Glutamatergic neuron (in vitro differentiated cells): ENCODE results near the gene DOK3. TPM values are rescaled to one million over a fixed set of nuclear protein-coding genes. Genes with fewer than 3 reads are reported as not detected.

ENCODE experiments used
- DNase-seq: peaks from one replicate; pipeline ENCODE4 v3.0.0; 2022
- H3K27ac Mint-ChIP-seq: one replicate; pipeline ENCODE4 v1.8.0; 2020; ENCODE audit warnings: mild to moderate bottlenecking, mixed read lengths, inconsistent platforms; ENCODE audit not compliant: unreplicated experiment
- H3K27me3 Mint-ChIP-seq: one replicate; pipeline ENCODE4 v1.8.0; 2020; ENCODE audit warnings: mild to moderate bottlenecking, moderate library complexity, mixed read lengths, inconsistent platforms; ENCODE audit not compliant: unreplicated experiment
- H3K36me3 Mint-ChIP-seq: one replicate; pipeline ENCODE4 v1.8.0; 2020; ENCODE audit warnings: mild to moderate bottlenecking, mixed read lengths, inconsistent platforms; ENCODE audit not compliant: unreplicated experiment
- H3K4me1 Mint-ChIP-seq: one replicate; pipeline ENCODE4 v1.8.0; 2020; ENCODE audit warnings: mild to moderate bottlenecking, low read depth, mixed read lengths, inconsistent platforms; ENCODE audit not compliant: unreplicated experiment
- H3K4me3 Mint-ChIP-seq: one replicate; pipeline ENCODE4 v1.8.0; 2020; ENCODE audit warnings: mild to moderate bottlenecking, mixed read lengths, inconsistent platforms; ENCODE audit not compliant: unreplicated experiment
- H3K9me3 Mint-ChIP-seq: one replicate; pipeline ENCODE4 v1.8.0; 2020; ENCODE audit warnings: mild to moderate bottlenecking, moderate library complexity, mixed read lengths, inconsistent platforms; ENCODE audit not compliant: unreplicated experiment
- CTCF ChIP-seq: fragments of 200-600 bp; sonication (generic); IDR thresholded peaks from one replicate; pipeline ENCODE4 v1.5.0; 2021; ENCODE audit not compliant: partially characterized antibody, unreplicated experiment
- total RNA-seq: library from RNA; stranded (reverse); fragmentation: NEBNext Ultra II Directional; extraction: Animal tissue kit (Norgen Biotek cat#: 25700); gene quantifications from one replicate; pipeline ENCODE4 v1.2.1, GENCODE V29; 2021; ENCODE audit not compliant: unreplicated experiment

Gene DOK3
- total RNA-seq, 1 donor from 2014 or later = 29.2 TPM

DNA sequence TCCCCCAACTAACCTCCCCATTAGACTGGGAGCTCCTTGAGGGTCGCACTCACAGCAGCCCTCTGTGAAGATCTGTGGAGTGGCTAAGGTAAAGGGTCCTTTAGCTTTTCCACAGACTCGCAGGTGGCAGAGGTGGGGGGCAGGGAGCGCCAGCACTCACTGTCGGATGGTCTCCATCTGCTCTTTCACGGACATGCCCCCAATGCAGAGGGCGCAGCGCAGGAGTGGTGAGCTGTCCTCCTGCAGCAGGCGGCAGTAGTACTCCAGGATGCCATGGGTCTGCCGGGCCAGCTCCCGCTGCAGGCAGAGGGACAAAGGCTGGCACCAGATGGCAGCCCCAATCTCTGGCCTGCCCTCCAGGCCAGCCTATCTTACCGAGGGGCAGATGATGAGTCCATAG lies 4.9 kb upstream of the DOK3 start:
- Mint-ChIP-seq H3K36me3 (peaks cover 4% of the 10 kb centered on the region), H3K27ac (no peak overlapping the region), H3K27me3 (peaks cover 18% of the 10 kb centered on the region), H3K4me3 (no peak overlapping the region), H3K4me1 (peaks cover 14% of the 10 kb centered on the region), H3K9me3 (peaks cover 18% of the 10 kb centered on the region)
- no peak for DNase-seq
- no peak for TF ChIP-seq CTCF

DNA sequence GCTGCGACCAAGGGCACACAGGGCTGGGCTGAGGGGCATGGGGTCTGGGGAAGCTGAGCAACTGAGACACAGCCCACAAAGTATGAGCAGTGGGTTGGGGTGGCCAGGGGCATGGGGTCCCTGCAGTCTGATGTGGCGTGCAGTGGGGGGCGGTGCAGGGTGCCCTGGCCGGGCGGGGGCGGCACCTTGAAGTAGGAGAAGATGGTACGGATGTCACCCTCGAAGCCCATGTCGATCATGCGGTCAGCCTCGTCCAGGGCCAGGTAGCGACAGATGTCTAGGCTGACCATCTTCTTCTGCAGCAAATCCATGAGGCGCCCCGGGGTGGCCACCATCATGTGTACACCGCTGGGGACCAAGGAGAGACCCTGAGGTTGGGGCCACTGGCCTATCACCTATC lies 3.9 kb upstream of the DOK3 start:
- Mint-ChIP-seq H3K9me3 (peaks cover 18% of the 10 kb centered on the region), H3K4me3 (no peak overlapping the region), H3K27ac (no peak overlapping the region), H3K27me3 (peaks cover 18% of the 10 kb centered on the region), H3K4me1 (peaks cover 16% of the 10 kb centered on the region), H3K36me3 (peaks cover 4% of the 10 kb centered on the region)
- DNase-seq = no peak
- no peak for TF ChIP-seq CTCF

- H3K36me3 Mint-ChIP-seq = peaks cover 4% of the 10 kb centered on the region
- no peak for DNase-seq
- no peak for TF ChIP-seq CTCF
- peaks cover 16% of the 10 kb centered on the region for H3K4me1 Mint-ChIP-seq
- H3K9me3 Mint-ChIP-seq = peaks cover 18% of the 10 kb centered on the region
- H3K27me3 Mint-ChIP-seq = peaks cover 18% of the 10 kb centered on the region
- H3K4me3 Mint-ChIP-seq = no peak overlapping the region
- H3K27ac Mint-ChIP-seq = no peak overlapping the region
Measured at GRCh38 chr5:177512736-177513380, 3.2 kb upstream of the DOK3 start.

DNA sequence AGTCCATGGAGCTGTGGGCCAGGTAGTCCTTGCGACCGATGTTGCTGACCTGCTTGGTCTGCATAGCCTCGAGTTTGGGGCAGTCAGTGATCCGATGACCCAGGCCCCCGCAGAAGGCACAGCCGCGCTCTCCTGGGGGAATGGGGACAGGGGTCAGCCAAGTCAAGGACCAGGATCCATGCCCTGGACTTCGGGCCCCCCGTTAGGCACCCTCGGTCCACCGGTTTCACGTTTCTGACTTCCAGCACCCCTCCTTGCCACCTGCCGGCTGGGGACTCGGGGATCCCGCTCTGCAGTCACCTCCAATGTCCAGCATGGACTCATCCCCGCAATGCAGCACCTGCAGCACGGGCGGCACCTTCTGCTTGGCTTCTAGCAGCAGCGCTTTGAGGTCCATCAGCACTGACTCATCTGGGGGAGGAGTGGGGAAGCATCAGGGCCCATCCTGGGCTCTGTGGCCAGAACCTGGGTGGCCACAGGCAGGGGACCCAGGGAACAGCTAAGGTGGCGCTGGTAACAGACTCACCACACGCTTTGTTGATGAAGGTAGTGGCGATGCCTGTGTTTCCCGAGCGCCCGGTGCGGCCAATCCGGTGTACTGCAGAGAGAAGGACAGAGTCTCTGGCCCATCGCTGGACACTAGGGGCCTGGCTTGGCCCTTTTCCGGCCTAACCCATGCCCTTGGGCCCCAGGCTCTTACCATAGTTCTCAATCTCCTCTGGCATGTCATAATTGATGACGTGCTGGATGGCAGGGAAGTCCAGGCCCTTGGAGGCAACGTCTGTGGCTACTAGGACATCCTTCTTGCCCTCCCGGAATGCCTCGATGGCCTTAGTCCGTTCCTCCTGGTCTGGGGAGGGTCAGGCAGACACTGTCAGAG lies 2.4 kb upstream of the DOK3 start:
- Mint-ChIP-seq H3K27me3 (peaks cover 17% of the 10 kb centered on the region), H3K27ac (no peak overlapping the region), H3K4me3 (no peak overlapping the region), H3K36me3 (peaks cover 4% of the 10 kb centered on the region), H3K4me1 (peaks cover 16% of the 10 kb centered on the region), H3K9me3 (peaks cover 13% of the 10 kb centered on the region)
- DNase-seq = no peak
- TF ChIP-seq CTCF = no peak

GRCh38 chr5:177511181-177511580 lies 1.6 kb upstream of the DOK3 start:
- peaks cover 9% of the 10 kb centered on the region for H3K9me3 Mint-ChIP-seq
- no peak overlapping the region for H3K4me3 Mint-ChIP-seq
- no peak for TF ChIP-seq CTCF
- DNase-seq = no peak
- no peak overlapping the region for H3K27ac Mint-ChIP-seq
- peaks cover 13% of the 10 kb centered on the region for H3K4me1 Mint-ChIP-seq
- H3K36me3 Mint-ChIP-seq = no peaks in the 10 kb centered on the region
- H3K27me3 Mint-ChIP-seq = peaks cover 16% of the 10 kb centered on the region
